Brain microvascular endothelial cell (primary cell): Measurements from ENCODE around the gene PRRT1.

ENCODE experiments used
- DNase-seq: peaks from one replicate; pipeline ENCODE4 v3.0.0-alpha.2; 2020
- H3K27ac ChIP-seq: fragments of 250-450 bp; sonication (Bioruptor Pico); 2 replicates; pipeline ENCODE4 v1.5.1; 2020; ENCODE audit warnings: mild to moderate bottlenecking, moderate library complexity
- H3K27me3 ChIP-seq: fragments of 250-450 bp; sonication (Bioruptor Pico); replicated peaks from 2 replicates; pipeline ENCODE4 v1.5.1; 2020; ENCODE audit warnings: mild to moderate bottlenecking
- H3K36me3 ChIP-seq: fragments of 250-450 bp; sonication (Bioruptor Pico); replicated peaks from 2 replicates; pipeline ENCODE4 v1.5.1; 2020; ENCODE audit warnings: mild to moderate bottlenecking
- H3K4me3 ChIP-seq: 2 replicates; pipeline ENCODE4 v1.5.1; 2011; ENCODE audit warnings: low read depth, mild to moderate bottlenecking, control low read depth, low read length, moderate library complexity
- CTCF ChIP-seq: IDR thresholded peaks from 2 replicates; pipeline ENCODE4 v1.5.1; 2011; ENCODE audit warnings: low read depth, mild to moderate bottlenecking, moderate library complexity, low read length, control low read depth, inconsistent platforms; ENCODE audit errors: missing control alignments
- in situ Hi-C: cut with HindIII; loops from 2 replicates; pipeline ENCODE4 v1.10.0; 2017; ENCODE audit warnings: low sequenced_read_pairs, low pct_ligation_motif_present

PRRT1 gene

GRCh38 chr6:32123681-32124080 is 28.1 kb downstream of the PRRT1 start:
- no peak for TF ChIP-seq CTCF
- Histone ChIP-seq H3K4me3 (no peak overlapping the region), H3K36me3 (peaks cover 22% of the 10 kb centered on the region), H3K27me3 (no peaks in the 10 kb centered on the region), H3K27ac (no peak overlapping the region)
- in situ Hi-C loops: loop anchor here (10.0 kb wide), 1 partner anchor 61 kb away; the partner anchor contains the start of gene AGER
- DNase-seq: no peak

GRCh38 chr6:32120573-32121059 is 31.1 kb downstream of the PRRT1 start:
- H3K27me3 ChIP-seq: no peaks in the 10 kb centered on the region
- no peak for TF ChIP-seq CTCF
- no peak overlapping the region for H3K4me3 ChIP-seq
- no peak overlapping the region for H3K27ac ChIP-seq
- peaks cover 43% of the 10 kb centered on the region for H3K36me3 ChIP-seq
- DNase-seq: no peak
- in situ Hi-C loops: loop anchor here (10.0 kb wide), 1 partner anchor 64 kb away; the partner anchor contains the start of gene AGER

- Histone ChIP-seq H3K27me3 (no peaks in the 10 kb centered on the region), H3K36me3 (peaks cover 43% of the 10 kb centered on the region), H3K27ac (no peak overlapping the region), H3K4me3 (no peak overlapping the region)
- DNase-seq: peak; percentile 85
- TF ChIP-seq CTCF: peak; percentile 95
- in situ Hi-C loops: no loop called here
Observed at GRCh38 chr6:32118782-32119628, 32.7 kb downstream of the PRRT1 start.

GRCh38 chr6:32117461-32117860 is 34.3 kb downstream of the PRRT1 start:
- in situ Hi-C loops: no loop called here
- Histone ChIP-seq H3K27ac (no peak overlapping the region), H3K4me3 (no peak overlapping the region), H3K36me3 (peaks cover 43% of the 10 kb centered on the region), H3K27me3 (no peaks in the 10 kb centered on the region)
- no peak for DNase-seq
- TF ChIP-seq CTCF: no peak

- Histone ChIP-seq H3K27ac (no peak overlapping the region), H3K27me3 (no peaks in the 10 kb centered on the region), H3K36me3 (peaks cover 40% of the 10 kb centered on the region), H3K4me3 (no peak overlapping the region)
- in situ Hi-C loops: no loop called here
- peak; percentile 70 for TF ChIP-seq CTCF
- DNase-seq: peak; percentile 21
Observed at GRCh38 chr6:32116674-32117073, 35.1 kb downstream of the PRRT1 start.
